Liver (tissue), 9 donors: ENCODE measurements around the gene RALGPS1. TPM values are rescaled to one million over a fixed set of nuclear protein-coding genes. Genes with fewer than 3 reads are reported as not detected.

Source experiments
- DNase-seq: peaks from one replicate; pipeline ENCODE4 v3.0.0-alpha.2; 2017; ENCODE audit warnings: low spot score
- H3K27ac ChIP-seq, 2 donors: one replicate each; pipeline ENCODE4 v1.7.0; 2013; ENCODE audit warnings: inconsistent platforms in 2 of 2, low read length in 2 of 2, control low read depth in 1 of 2, low read depth in 1 of 2, mild to moderate bottlenecking in 1 of 2
- H3K27me3 ChIP-seq, 4 donors: one replicate each; pipeline versions ENCODE4 v1.6.1 to v1.7.0; 2013; ENCODE audit warnings: low read length in 3 of 4, inconsistent platforms in 1 of 4, mild to moderate bottlenecking in 1 of 4, moderate library complexity in 1 of 4; ENCODE audit not compliant: control insufficient read depth in 4 of 4, insufficient read depth in 4 of 4
- H3K36me3 ChIP-seq, 4 donors: one replicate each; pipeline versions ENCODE4 v1.6.1 to v1.7.0; 2013; ENCODE audit warnings: low read length in 3 of 4, mild to moderate bottlenecking in 3 of 4, low read depth in 1 of 4, moderate library complexity in 1 of 4; ENCODE audit not compliant: control insufficient read depth in 4 of 4, insufficient read depth in 3 of 4
- H3K4me1 ChIP-seq, 4 donors: one replicate each; pipeline versions ENCODE4 v1.6.1 to v1.7.0; 2013; ENCODE audit warnings: low read length in 3 of 4, mild to moderate bottlenecking in 3 of 4, moderate library complexity in 1 of 4; ENCODE audit not compliant: control insufficient read depth in 4 of 4, insufficient read depth in 4 of 4
- H3K4me3 ChIP-seq, 3 donors: one replicate each; pipeline versions ENCODE4 v1.6.1 to v1.7.0; 2013; ENCODE audit warnings: low read length in 3 of 3, control low read depth in 1 of 3, low read depth in 1 of 3, mild to moderate bottlenecking in 1 of 3
- H3K9ac ChIP-seq, 2 donors: one replicate each; pipeline ENCODE4 v1.7.0; 2013; ENCODE audit warnings: low read length in 2 of 2, mild to moderate bottlenecking in 2 of 2, moderate library complexity in 2 of 2, control low read depth in 1 of 2, low read depth in 1 of 2
- H3K9me3 ChIP-seq, 4 donors: one replicate each; pipeline versions ENCODE4 v1.6.1 to v1.7.0; 2013; ENCODE audit warnings: low read length in 3 of 4; ENCODE audit not compliant: control insufficient read depth in 4 of 4
- EGR1 ChIP-seq, 2 donors: IDR thresholded peaks; 2 replicates each; pipeline ENCODE4 v1.6.1; 2016 to 2018; ENCODE audit warnings: antibody characterized with exemption in 2 of 2, low read depth in 2 of 2
- FOXA1 ChIP-seq: IDR thresholded peaks from 2 replicates; pipeline ENCODE4 v1.6.1; 2016; ENCODE audit warnings: antibody characterized with exemption
- FOXA2 ChIP-seq: IDR thresholded peaks from 2 replicates; pipeline ENCODE4 v1.6.1; 2016; ENCODE audit warnings: antibody characterized with exemption
- GABPA ChIP-seq, 2 donors: IDR thresholded peaks in 1 of 2; conservative IDR thresholded peaks in 1 of 2; 2 replicates each; pipeline ENCODE4 v1.6.1; 2016; ENCODE audit warnings: antibody characterized with exemption in 2 of 2, mild to moderate bottlenecking in 1 of 2, moderate library complexity in 1 of 2
- HNF4A ChIP-seq, 2 donors: conservative IDR thresholded peaks; 2 replicates each; pipeline ENCODE4 v1.6.1; 2016; ENCODE audit warnings: antibody characterized with exemption in 2 of 2, mild to moderate bottlenecking in 2 of 2
- HNF4G ChIP-seq: IDR thresholded peaks from 2 replicates; pipeline ENCODE4 v1.6.1; 2016; ENCODE audit warnings: antibody characterized with exemption
- JUND ChIP-seq, 2 donors: IDR thresholded peaks; 2 replicates each; pipeline ENCODE4 v1.6.1; 2016; ENCODE audit warnings: antibody characterized with exemption in 2 of 2
- NR2F2 ChIP-seq: IDR thresholded peaks from 2 replicates; pipeline ENCODE4 v1.6.1; 2016; ENCODE audit warnings: antibody characterized with exemption
- RAD21 ChIP-seq, 2 donors: IDR thresholded peaks; 2 replicates each; pipeline ENCODE4 v1.6.1; 2016; ENCODE audit warnings: antibody characterized with exemption in 2 of 2, mild to moderate bottlenecking in 2 of 2
- RXRA ChIP-seq, 2 donors: IDR thresholded peaks; 2 replicates each; pipeline ENCODE4 v1.6.1; 2017 to 2018; ENCODE audit warnings: antibody characterized with exemption in 2 of 2, mild to moderate bottlenecking in 1 of 2
- SP1 ChIP-seq: IDR thresholded peaks from 2 replicates; pipeline ENCODE4 v1.6.1; 2018; ENCODE audit warnings: antibody characterized with exemption, mild to moderate bottlenecking
- TAF1 ChIP-seq: conservative IDR thresholded peaks from 2 replicates; pipeline ENCODE4 v1.6.1; 2016; ENCODE audit warnings: antibody characterized with exemption, mild to moderate bottlenecking
- YY1 ChIP-seq: IDR thresholded peaks from 2 replicates; pipeline ENCODE4 v1.6.1; 2016; ENCODE audit warnings: antibody characterized with exemption, mild to moderate bottlenecking
- WGBS: extraction: QIAGEN DNeasy Blood & Tissue Kit; methylation state at CpG from one replicate; pipeline ENCODE4 v1.1.7; 2013; 5-methylcytosine and 5-hydroxymethylcytosine counted together
- polyA plus RNA-seq, 2 donors: library from polyadenylated mRNA; stranded (reverse) in 1 of 2; unstranded in 1 of 2; fragments of 200-250 nt in 1 of 2; fragments of >200 nt in 1 of 2; fragmentation: Nextera tagmentation in 1 of 2; extraction: Ambion mirVana in 1 of 2; gene quantifications; one replicate each; pipeline versions ENCODE4 v1.2.1 to v1.2.3, GENCODE V29; 2013 to 2015
- total RNA-seq, 2 donors: library from RNA; depleted of rRNA; stranded (reverse); fragments of >200 nt; gene quantifications; one replicate each; pipeline ENCODE4 v1.2.3, GENCODE V29; 2014
- TF ChIP-seq, protein P1 (sequence below): IDR thresholded peaks from 2 replicates; pipeline ENCODE4 v1.6.1; 2016; ENCODE audit warnings: antibody characterized with exemption
- TF ChIP-seq, protein P2 (sequence below): IDR thresholded peaks from 2 replicates; pipeline ENCODE4 v1.6.1; 2016; ENCODE audit warnings: antibody characterized with exemption, mild to moderate bottlenecking
- TF ChIP-seq, protein P3 (sequence below): fragments of 150-350 bp; IDR thresholded peaks from 2 replicates; pipeline ENCODE4 v1.5.1; 2017; ENCODE audit warnings: improper control_type of control experiment, low read depth, low read length; ENCODE audit not compliant: missing input control
- TF ChIP-seq, protein P4 (sequence below): IDR thresholded peaks from 2 replicates; pipeline ENCODE4 v1.6.1; 2016; ENCODE audit warnings: antibody characterized with exemption
- TF ChIP-seq, protein P5 (sequence below): IDR thresholded peaks from 2 replicates; pipeline ENCODE4 v1.6.1; 2016; ENCODE audit warnings: antibody characterized with exemption
- donor health status: healthy.
- donor health status: healthy.
- donor health status: healthy.
- donor health status: healthy.
- donor health status: healthy.

Gene RALGPS1
- total and polyA plus RNA-seq, 4 donors, result 1.4 to 2.7 (median 2.0) TPM

DNA sequence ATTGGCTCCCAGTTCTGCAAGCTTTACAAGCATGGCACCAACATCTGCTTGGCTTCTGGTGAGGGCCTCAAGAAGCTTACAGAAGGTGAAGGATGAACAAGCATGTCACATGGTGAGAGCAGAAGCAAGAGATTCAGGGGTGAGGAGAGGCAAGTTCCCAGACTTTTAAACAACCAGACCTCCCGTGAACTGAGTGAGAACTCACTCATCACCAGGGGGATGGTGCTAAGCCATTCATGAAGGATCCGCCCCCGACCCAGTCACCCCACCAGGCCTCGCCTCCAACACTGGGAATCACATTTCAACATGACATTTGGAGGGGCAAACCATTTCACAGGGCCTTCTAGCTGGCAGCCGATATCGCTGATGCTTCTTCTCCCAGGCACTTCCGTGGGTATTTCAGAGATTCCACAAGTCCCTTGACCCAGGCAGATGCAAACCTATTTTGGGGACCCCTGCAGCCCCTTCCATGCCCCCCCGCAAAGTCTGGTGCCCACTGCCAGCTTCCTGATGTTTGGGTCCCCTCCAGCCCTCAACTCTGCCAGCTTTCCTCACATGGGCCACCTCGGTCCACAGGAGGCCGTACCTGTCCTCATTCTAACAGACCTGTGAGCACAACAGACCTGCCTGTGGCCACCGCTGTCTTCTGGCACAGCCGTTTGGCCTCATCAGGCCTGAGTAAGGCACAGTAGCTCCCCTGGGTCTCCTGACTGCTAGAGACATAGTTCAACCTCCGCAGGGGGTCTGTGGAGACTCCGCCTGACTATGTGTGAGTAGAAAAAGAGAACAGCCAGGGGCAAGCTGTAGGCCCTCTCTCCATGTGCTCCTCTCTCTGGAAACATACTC is 268.5 kb downstream of the RALGPS1 start (continued):
- TF ChIP-seq GABPA (IDR thresholded peaks at IDR 0.05 in 1 of 2, conservative IDR thresholded peaks at IDR 0.05 in 1 of 2) (no peak), RAD21 (IDR thresholded peaks at IDR 0.05) (no peak), JUND (IDR thresholded peaks at IDR 0.05) (no peak), HNF4G (no peak), EGR1 (IDR thresholded peaks at IDR 0.05; ENCODE audit: low read depth in 2 of 2) (no peak), YY1 (no peak), TAF1 (no peak), RXRA (IDR thresholded peaks at IDR 0.05) (no peak)
- TF ChIP-seq, protein P1, sequence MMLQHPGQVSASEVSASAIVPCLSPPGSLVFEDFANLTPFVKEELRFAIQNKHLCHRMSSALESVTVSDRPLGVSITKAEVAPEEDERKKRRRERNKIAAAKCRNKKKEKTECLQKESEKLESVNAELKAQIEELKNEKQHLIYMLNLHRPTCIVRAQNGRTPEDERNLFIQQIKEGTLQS, result no peak

DNA sequence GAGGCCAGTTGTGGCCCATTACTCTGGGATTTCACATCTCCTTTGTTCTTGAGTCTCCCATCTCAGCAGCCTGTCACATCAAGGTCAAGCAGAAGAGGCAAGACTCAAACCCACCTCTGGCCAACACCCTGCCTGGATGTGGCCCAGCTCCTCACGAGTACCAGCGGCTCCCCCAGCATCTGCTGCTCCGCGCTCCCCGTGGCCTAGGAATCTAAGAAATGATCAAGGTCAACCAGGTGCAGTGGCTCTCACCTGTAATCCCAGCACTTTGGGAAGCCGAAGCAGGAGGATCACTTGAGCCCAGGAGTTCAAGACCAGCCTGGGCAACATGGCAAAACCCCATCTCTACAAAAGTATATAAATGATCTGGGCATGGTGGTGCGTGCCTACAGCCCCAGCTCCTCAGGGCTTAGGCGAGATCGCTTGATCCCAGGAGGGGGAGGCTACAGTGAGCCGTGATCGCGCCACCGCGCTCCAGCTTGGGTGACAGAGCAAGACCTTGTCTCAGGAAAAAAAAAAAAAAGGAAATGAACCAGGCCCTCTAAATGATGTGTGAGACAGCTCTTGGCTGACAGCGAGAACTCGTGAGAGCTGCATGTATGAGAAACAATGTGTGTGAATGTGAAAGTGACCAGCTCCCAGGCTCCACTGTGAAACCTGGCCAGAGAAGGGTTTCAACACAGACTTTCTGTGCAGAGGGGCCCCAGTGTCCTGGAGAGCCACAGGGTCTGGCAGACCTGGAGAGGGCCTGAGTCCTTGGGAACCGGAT is 269.4 kb downstream of the RALGPS1 start:
- whole genome bisulfite sequencing, result 94% methylated on average over 17 of the region's 17 CpGs

DNA sequence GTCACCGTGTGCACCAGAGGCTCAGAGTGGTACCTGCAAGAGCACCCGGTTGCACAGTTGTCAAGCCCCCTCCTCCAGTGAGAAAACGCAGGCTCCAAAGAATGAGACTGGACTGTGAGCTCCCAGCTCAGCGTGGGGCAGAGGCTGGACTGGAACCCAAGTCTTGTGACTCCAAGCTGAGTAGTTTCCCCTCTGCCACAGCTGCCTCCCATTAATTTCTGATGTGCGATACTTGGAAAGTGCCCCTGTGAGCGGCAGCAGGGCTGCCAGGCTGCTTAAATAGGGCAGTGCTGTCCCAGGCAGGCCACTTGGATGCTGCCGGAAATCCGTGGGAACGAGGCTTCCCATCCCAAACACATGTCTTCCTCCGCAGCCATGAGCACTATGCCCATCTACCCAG is 270.1 kb downstream of the RALGPS1 start:
- H3K9ac ChIP-seq, result no peak overlapping the region
- no peak for TF ChIP-seq HNF4A (conservative IDR thresholded peaks at IDR 0.05)
- TF ChIP-seq RXRA (IDR thresholded peaks at IDR 0.05), result no peak
- TF ChIP-seq, protein P2, sequence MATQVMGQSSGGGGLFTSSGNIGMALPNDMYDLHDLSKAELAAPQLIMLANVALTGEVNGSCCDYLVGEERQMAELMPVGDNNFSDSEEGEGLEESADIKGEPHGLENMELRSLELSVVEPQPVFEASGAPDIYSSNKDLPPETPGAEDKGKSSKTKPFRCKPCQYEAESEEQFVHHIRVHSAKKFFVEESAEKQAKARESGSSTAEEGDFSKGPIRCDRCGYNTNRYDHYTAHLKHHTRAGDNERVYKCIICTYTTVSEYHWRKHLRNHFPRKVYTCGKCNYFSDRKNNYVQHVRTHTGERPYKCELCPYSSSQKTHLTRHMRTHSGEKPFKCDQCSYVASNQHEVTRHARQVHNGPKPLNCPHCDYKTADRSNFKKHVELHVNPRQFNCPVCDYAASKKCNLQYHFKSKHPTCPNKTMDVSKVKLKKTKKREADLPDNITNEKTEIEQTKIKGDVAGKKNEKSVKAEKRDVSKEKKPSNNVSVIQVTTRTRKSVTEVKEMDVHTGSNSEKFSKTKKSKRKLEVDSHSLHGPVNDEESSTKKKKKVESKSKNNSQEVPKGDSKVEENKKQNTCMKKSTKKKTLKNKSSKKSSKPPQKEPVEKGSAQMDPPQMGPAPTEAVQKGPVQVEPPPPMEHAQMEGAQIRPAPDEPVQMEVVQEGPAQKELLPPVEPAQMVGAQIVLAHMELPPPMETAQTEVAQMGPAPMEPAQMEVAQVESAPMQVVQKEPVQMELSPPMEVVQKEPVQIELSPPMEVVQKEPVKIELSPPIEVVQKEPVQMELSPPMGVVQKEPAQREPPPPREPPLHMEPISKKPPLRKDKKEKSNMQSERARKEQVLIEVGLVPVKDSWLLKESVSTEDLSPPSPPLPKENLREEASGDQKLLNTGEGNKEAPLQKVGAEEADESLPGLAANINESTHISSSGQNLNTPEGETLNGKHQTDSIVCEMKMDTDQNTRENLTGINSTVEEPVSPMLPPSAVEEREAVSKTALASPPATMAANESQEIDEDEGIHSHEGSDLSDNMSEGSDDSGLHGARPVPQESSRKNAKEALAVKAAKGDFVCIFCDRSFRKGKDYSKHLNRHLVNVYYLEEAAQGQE, result no peak
- no peak for TF ChIP-seq FOXA1
- TF ChIP-seq, protein P3, sequence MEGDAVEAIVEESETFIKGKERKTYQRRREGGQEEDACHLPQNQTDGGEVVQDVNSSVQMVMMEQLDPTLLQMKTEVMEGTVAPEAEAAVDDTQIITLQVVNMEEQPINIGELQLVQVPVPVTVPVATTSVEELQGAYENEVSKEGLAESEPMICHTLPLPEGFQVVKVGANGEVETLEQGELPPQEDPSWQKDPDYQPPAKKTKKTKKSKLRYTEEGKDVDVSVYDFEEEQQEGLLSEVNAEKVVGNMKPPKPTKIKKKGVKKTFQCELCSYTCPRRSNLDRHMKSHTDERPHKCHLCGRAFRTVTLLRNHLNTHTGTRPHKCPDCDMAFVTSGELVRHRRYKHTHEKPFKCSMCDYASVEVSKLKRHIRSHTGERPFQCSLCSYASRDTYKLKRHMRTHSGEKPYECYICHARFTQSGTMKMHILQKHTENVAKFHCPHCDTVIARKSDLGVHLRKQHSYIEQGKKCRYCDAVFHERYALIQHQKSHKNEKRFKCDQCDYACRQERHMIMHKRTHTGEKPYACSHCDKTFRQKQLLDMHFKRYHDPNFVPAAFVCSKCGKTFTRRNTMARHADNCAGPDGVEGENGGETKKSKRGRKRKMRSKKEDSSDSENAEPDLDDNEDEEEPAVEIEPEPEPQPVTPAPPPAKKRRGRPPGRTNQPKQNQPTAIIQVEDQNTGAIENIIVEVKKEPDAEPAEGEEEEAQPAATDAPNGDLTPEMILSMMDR, result no peak
- TF ChIP-seq, protein P1, result no peak
- TF ChIP-seq FOXA2, result no peak
- no peak for TF ChIP-seq GABPA (IDR thresholded peaks at IDR 0.05 in 1 of 2, conservative IDR thresholded peaks at IDR 0.05 in 1 of 2)
- TF ChIP-seq HNF4G, result no peak
- no peak for TF ChIP-seq EGR1 (IDR thresholded peaks at IDR 0.05; ENCODE audit: low read depth in 2 of 2)
- H3K27ac ChIP-seq, result no peak overlapping the region
- 88% methylated on average over 10 of the region's 10 CpGs for WGBS
- no peaks in the 10 kb centered on the region for H3K27me3 ChIP-seq
- no peak overlapping the region for H3K4me3 ChIP-seq
- DNase-seq, result no peak
- H3K36me3 ChIP-seq, result no peaks in the 10 kb centered on the region
- no peaks in the 10 kb centered on the region for H3K9me3 ChIP-seq
- peaks cover 0 to 8% (median 4%) of the 10 kb centered on the region in 4 donors for H3K4me1 ChIP-seq

More for the DNA sequence above, 269.4 kb downstream of the RALGPS1 start:
- TF ChIP-seq FOXA2 (no peak), NR2F2 (no peak), SP1 (no peak), JUND (IDR thresholded peaks at IDR 0.05) (no peak), RXRA (IDR thresholded peaks at IDR 0.05) (no peak), TAF1 (no peak), YY1 (no peak), GABPA (IDR thresholded peaks at IDR 0.05 in 1 of 2, conservative IDR thresholded peaks at IDR 0.05 in 1 of 2) (no peak)
- TF ChIP-seq, protein P4, sequence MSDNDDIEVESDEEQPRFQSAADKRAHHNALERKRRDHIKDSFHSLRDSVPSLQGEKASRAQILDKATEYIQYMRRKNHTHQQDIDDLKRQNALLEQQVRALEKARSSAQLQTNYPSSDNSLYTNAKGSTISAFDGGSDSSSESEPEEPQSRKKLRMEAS, result no peak
- TF ChIP-seq, protein P5, sequence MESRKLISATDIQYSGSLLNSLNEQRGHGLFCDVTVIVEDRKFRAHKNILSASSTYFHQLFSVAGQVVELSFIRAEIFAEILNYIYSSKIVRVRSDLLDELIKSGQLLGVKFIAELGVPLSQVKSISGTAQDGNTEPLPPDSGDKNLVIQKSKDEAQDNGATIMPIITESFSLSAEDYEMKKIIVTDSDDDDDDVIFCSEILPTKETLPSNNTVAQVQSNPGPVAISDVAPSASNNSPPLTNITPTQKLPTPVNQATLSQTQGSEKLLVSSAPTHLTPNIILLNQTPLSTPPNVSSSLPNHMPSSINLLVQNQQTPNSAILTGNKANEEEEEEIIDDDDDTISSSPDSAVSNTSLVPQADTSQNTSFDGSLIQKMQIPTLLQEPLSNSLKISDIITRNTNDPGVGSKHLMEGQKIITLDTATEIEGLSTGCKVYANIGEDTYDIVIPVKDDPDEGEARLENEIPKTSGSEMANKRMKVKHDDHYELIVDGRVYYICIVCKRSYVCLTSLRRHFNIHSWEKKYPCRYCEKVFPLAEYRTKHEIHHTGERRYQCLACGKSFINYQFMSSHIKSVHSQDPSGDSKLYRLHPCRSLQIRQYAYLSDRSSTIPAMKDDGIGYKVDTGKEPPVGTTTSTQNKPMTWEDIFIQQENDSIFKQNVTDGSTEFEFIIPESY, result no peak
- no peak overlapping the region for H3K27ac ChIP-seq
- no peaks in the 10 kb centered on the region for H3K27me3 ChIP-seq
- no peaks in the 10 kb centered on the region for H3K9me3 ChIP-seq
- no peak for DNase-seq
- H3K4me1 ChIP-seq, result peaks cover 0 to 13% (median 10%) of the 10 kb centered on the region in 4 donors
- H3K9ac ChIP-seq, result no peak overlapping the region
- no peaks in the 10 kb centered on the region for H3K36me3 ChIP-seq
- H3K4me3 ChIP-seq, result no peak overlapping the region
